ENCODE measurements around the gene TMEM134.
"Not testable (repeated sequence)": the region's sequence is repeated elsewhere in the genome, so short reads cannot be mapped to it uniquely, and the experiment has no call there.

TMEM134 gene

GRCh38 chr11:67466962-67467771 is 1.9 kb downstream of the TMEM134 start:
- TF ChIP-seq MYC (IDR thresholded peaks at IDR 0.05; ENCODE audit: low read depth, low read length): no peak
- TF ChIP-seq MAX (IDR thresholded peaks at IDR 0.05; ENCODE audit: low read depth, low read length): no peak
- TF ChIP-seq, protein P1, sequence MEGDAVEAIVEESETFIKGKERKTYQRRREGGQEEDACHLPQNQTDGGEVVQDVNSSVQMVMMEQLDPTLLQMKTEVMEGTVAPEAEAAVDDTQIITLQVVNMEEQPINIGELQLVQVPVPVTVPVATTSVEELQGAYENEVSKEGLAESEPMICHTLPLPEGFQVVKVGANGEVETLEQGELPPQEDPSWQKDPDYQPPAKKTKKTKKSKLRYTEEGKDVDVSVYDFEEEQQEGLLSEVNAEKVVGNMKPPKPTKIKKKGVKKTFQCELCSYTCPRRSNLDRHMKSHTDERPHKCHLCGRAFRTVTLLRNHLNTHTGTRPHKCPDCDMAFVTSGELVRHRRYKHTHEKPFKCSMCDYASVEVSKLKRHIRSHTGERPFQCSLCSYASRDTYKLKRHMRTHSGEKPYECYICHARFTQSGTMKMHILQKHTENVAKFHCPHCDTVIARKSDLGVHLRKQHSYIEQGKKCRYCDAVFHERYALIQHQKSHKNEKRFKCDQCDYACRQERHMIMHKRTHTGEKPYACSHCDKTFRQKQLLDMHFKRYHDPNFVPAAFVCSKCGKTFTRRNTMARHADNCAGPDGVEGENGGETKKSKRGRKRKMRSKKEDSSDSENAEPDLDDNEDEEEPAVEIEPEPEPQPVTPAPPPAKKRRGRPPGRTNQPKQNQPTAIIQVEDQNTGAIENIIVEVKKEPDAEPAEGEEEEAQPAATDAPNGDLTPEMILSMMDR (IDR thresholded peaks at IDR 0.05; ENCODE audit: low read depth, low read length): no peak
- TF ChIP-seq POLR2A (IDR thresholded peaks at IDR 0.05; ENCODE audit: extremely low read depth, insufficient read length): no peak
- H3K4me3 ChIP-seq (ENCODE audit: low read depth, low read length): no peak overlapping the region
- DNase-seq (ENCODE audit: low read depth): no peak

DNA sequence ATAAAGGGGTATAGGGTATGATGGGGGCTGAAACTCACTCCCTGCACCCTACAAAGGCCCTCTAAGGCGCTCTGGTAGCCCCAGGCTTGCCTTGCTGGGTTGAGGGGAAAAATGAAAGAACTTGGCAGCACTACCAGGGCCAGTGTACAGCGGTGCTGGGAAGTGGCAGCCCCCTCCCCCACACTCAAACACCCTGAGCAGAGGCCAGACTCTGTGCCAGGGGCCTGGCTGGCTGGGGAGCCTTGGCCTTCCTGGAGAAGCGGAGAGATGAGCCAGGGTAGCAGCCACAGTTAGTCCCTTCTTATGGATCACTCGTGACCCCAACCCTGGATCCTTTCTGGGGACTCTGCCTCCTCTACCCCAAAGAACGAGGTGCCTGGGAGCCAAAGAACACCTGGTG is 2.7 kb downstream of the TMEM134 start:
- DNase-seq (ENCODE audit: low read depth): no peak
- no peak overlapping the region for H3K4me3 ChIP-seq (ENCODE audit: low read depth, low read length)
- TF ChIP-seq POLR2A (IDR thresholded peaks at IDR 0.05; ENCODE audit: extremely low read depth, insufficient read length) (no peak), MAX (IDR thresholded peaks at IDR 0.05; ENCODE audit: low read depth, low read length) (no peak), MYC (IDR thresholded peaks at IDR 0.05; ENCODE audit: low read depth, low read length) (no peak)
- TF ChIP-seq, protein P1 (IDR thresholded peaks at IDR 0.05; ENCODE audit: low read depth, low read length): no peak

DNA sequence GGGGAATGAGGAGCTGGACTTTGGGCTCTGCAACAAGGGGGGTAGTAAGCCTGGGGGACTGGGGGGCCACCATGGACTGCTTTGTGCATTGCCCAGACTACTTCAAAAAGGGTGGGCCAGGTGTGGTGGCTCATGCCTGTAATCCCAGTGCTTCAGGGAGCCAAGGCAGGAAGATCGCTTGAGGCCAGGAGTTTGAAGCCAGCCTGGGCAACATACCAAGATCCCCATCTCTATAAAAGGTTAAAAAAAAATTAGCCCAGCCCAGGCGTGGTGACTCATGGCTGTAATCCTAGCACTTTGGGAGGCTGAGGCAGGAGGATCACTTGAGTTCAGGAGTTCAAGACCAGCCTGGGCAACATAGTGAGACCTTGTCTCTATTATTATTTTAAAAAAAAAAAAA is 3.5 kb downstream of the TMEM134 start:
- peak overlapping the region; percentile 83 for H3K4me3 ChIP-seq (ENCODE audit: low read depth, low read length)

GRCh38 chr11:67465189-67465510 is 3.9 kb downstream of the TMEM134 start:
- TF ChIP-seq POLR2A (IDR thresholded peaks at IDR 0.05; ENCODE audit: extremely low read depth, insufficient read length) (no peak), MAX (IDR thresholded peaks at IDR 0.05; ENCODE audit: low read depth, low read length) (no peak), MYC (IDR thresholded peaks at IDR 0.05; ENCODE audit: low read depth, low read length) (no peak)
- TF ChIP-seq, protein P1 (IDR thresholded peaks at IDR 0.05; ENCODE audit: low read depth, low read length): no peak
- peak overlapping the region; percentile 83 for H3K4me3 ChIP-seq (ENCODE audit: low read depth, low read length)
- no peak for DNase-seq (ENCODE audit: low read depth)

More for the DNA sequence above, 3.5 kb downstream of the TMEM134 start:
- not testable (repeated sequence) for DNase-seq (ENCODE audit: low read depth)

- peak overlapping the region; percentile 83 for H3K4me3 ChIP-seq (ENCODE audit: low read depth, low read length)
- TF ChIP-seq POLR2A (IDR thresholded peaks at IDR 0.05; ENCODE audit: extremely low read depth, insufficient read length) (peak; percentile 85), MAX (IDR thresholded peaks at IDR 0.05; ENCODE audit: low read depth, low read length) (peak; percentile 70), MYC (IDR thresholded peaks at IDR 0.05; ENCODE audit: low read depth, low read length) (peak; percentile 47; the same call in 1 of the 2 replicates)
- TF ChIP-seq, protein P1 (IDR thresholded peaks at IDR 0.05; ENCODE audit: low read depth, low read length): no peak
- DNase-seq (ENCODE audit: low read depth): peak; percentile 93
Observed at GRCh38 chr11:67464411-67465188, 4.5 kb downstream of the TMEM134 start.

DNA sequence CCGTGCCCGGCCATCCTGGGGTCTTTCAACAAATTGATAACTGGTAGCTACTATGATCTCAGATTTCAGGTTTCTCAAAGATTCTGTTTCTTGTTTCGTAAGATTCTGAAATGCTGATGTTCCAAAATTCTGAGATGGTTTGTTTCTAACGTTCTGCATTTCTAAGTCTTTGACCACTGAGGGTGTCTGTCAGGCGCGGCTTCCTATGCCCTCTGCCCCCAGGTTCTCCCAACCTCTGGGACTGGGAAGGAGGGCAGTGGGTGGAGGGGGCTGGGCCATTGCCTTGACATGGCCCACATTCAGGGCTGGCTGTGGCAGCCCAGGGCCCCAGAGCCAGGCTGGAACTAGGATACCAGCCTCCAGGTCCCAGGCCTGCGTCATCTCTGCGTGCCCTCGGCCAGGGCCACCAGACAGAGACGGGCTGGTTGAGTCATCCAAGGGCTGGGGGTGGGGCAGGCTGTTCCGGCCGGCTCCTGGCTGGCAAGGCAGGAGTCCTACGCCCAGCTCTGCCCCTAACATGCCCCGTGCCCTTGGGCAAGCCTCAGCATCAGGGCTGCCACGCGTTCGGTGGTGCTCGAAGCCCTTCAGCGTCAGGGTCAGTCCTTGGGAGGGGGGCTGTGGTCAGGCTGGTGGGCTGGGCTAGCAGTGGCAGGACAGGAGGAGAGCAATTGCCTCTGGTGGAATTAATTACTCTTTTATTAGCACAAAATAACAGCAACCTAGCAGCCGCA is 5.2 kb downstream of the TMEM134 start:
- H3K4me3 ChIP-seq (ENCODE audit: low read depth, low read length): peak overlapping the region; percentile 59
- TF ChIP-seq MAX (IDR thresholded peaks at IDR 0.05; ENCODE audit: low read depth, low read length): peak; percentile 67
- TF ChIP-seq, protein P1 (IDR thresholded peaks at IDR 0.05; ENCODE audit: low read depth, low read length): no peak
- TF ChIP-seq MYC (IDR thresholded peaks at IDR 0.05; ENCODE audit: low read depth, low read length): peak; percentile 79
- TF ChIP-seq POLR2A (IDR thresholded peaks at IDR 0.05; ENCODE audit: extremely low read depth, insufficient read length): peak; percentile 40
- peak; percentile 90 for DNase-seq (ENCODE audit: low read depth)

Data from NB4 (cell line).